Esophagus muscularis mucosa (tissue), 4 donors: ENCODE data around the gene GALNT13. TPM values are rescaled to one million over a fixed set of nuclear protein-coding genes. Genes with fewer than 3 reads are reported as not detected.

Source experiments
- DNase-seq: peaks from one replicate; pipeline ENCODE4 v3.0.0-alpha.2; 2017; ENCODE audit errors: extremely low spot score
- H3K27ac ChIP-seq, 4 donors: fragments of 200-600 bp; sonication (generic); replicated peaks in 1 of 4; 1 replicate in 3 of 4; 2 replicates in 1 of 4; pipeline ENCODE4 v1.5.1; 2016 to 2019; ENCODE audit warnings: mild to moderate bottlenecking in 1 of 4
- H3K27me3 ChIP-seq, 4 donors: fragments of 200-600 bp; sonication (generic); one replicate each; pipeline versions ENCODE4 v1.5.1 to v1.6.0; 2016 to 2019
- H3K36me3 ChIP-seq, 4 donors: fragments of 200-600 bp; sonication (generic); one replicate each; pipeline ENCODE4 v1.5.1; 2016 to 2019
- H3K4me1 ChIP-seq, 4 donors: fragments of 200-600 bp; sonication (generic); one replicate each; pipeline ENCODE4 v1.5.1; 2016 to 2019
- H3K4me3 ChIP-seq, 4 donors: fragments of 200-600 bp; sonication (generic); 1 replicate in 2 of 4; 2 replicates in 2 of 4; pipeline ENCODE4 v1.5.1; 2016 to 2019; ENCODE audit warnings: mild to moderate bottlenecking in 4 of 4, moderate library complexity in 1 of 4
- H3K9me3 ChIP-seq, 4 donors: fragments of 200-600 bp; sonication (generic); 1 replicate in 3 of 4; 2 replicates in 1 of 4; pipeline ENCODE4 v1.5.1; 2016 to 2019
- CTCF ChIP-seq, 3 experiments: fragments of 200-600 bp in 2 of 3; fragments of 450-650 bp in 1 of 3; sonication (generic) in 2 of 3; IDR thresholded peaks; one replicate each; pipeline ENCODE4 v1.5.1; 2017 to 2019; ENCODE audit warnings: antibody characterized with exemption in 3 of 3, mild to moderate bottlenecking in 2 of 3, moderate library complexity in 1 of 3
- EP300 ChIP-seq: sonication (generic); formaldehyde crosslinking; IDR thresholded peaks from one replicate; pipeline ENCODE4 v1.6.1; 2017; ENCODE audit warnings: antibody characterized with exemption
- POLR2A ChIP-seq: fragments of 450-650 bp; IDR thresholded peaks from one replicate; pipeline ENCODE4 v1.6.1; 2017; ENCODE audit warnings: antibody characterized with exemption, moderate library complexity, mild to moderate bottlenecking, low read depth
- POLR2AphosphoS5 ChIP-seq, 2 donors: sonication (generic); formaldehyde crosslinking; IDR thresholded peaks; one replicate each; pipeline ENCODE4 v1.6.1; 2017; ENCODE audit warnings: antibody characterized with exemption in 2 of 2
- WGBS: methylation state at CpG from one replicate; pipeline ENCODE4 v1.1.5; 2018; 5-methylcytosine and 5-hydroxymethylcytosine counted together
- intact Hi-C: fragments of 100-400 bp; cut with DNase I; formaldehyde crosslinking; loops from one replicate; pipeline ENCODE4 v1.15.1; 2023
- total RNA-seq, 4 donors: library from RNA; depleted of rRNA; stranded (reverse); fragments of >200 nt; gene quantifications; one replicate each; pipeline versions ENCODE4 v1.1.0 to v1.2.1, GENCODE V29; 2016

GALNT13 gene
- total RNA-seq, 4 donors from 2014 or later = 0.34 to 0.50 (median 0.40) TPM

GRCh38 chr2:154142480-154142879 is 270.8 kb downstream of the GALNT13 start:
- TF ChIP-seq CTCF (IDR thresholded peaks at IDR 0.05) (no peak), POLR2A (no peak), POLR2AphosphoS5 (IDR thresholded peaks at IDR 0.05) (no peak), EP300 (no peak)
- DNase-seq = no peak
- H3K4me3 ChIP-seq = no peak overlapping the region
- H3K9me3 ChIP-seq = no peaks in the 10 kb centered on the region
- no peaks in the 10 kb centered on the region for H3K27me3 ChIP-seq
- intact Hi-C loops = no loop called here
- peaks cover 0 to 6% (median 0%) of the 10 kb centered on the region in 4 donors for H3K4me1 ChIP-seq
- no peaks in the 10 kb centered on the region for H3K36me3 ChIP-seq
- no peak overlapping the region for H3K27ac ChIP-seq
- 75% methylated on average over 2 of the region's 2 CpGs for WGBS

GRCh38 chr2:154143105-154143504 is 271.4 kb downstream of the GALNT13 start:
- H3K36me3 ChIP-seq = no peaks in the 10 kb centered on the region
- H3K27me3 ChIP-seq = no peaks in the 10 kb centered on the region
- H3K9me3 ChIP-seq = no peaks in the 10 kb centered on the region
- no peak overlapping the region for H3K27ac ChIP-seq
- no peak for DNase-seq
- WGBS = 83% methylated on average over 4 of the region's 4 CpGs
- intact Hi-C loops = no loop called here
- peaks cover 0 to 6% (median 0%) of the 10 kb centered on the region in 4 donors for H3K4me1 ChIP-seq
- no peak for TF ChIP-seq CTCF (IDR thresholded peaks at IDR 0.05)
- TF ChIP-seq POLR2AphosphoS5 (IDR thresholded peaks at IDR 0.05) = no peak
- TF ChIP-seq EP300 = no peak
- no peak for TF ChIP-seq POLR2A
- no peak overlapping the region for H3K4me3 ChIP-seq

- intact Hi-C loops = no loop called here
These were observed 286.4 kb downstream of the GALNT13 start for GRCh38 chr2:154158101-154158500.

GRCh38 chr2:154161286-154161685 is 289.6 kb downstream of the GALNT13 start:
- H3K4me1 ChIP-seq = no peaks in the 10 kb centered on the region
- no peak for TF ChIP-seq POLR2AphosphoS5 (IDR thresholded peaks at IDR 0.05)
- no peak for TF ChIP-seq CTCF (IDR thresholded peaks at IDR 0.05)
- TF ChIP-seq POLR2A = no peak
- no peak for TF ChIP-seq EP300
- H3K27me3 ChIP-seq = no peaks in the 10 kb centered on the region
- no peak for DNase-seq
- no peaks in the 10 kb centered on the region for H3K36me3 ChIP-seq
- 78% methylated on average over 2 of the region's 2 CpGs for WGBS
- no peak overlapping the region for H3K27ac ChIP-seq
- intact Hi-C loops = no loop called here
- no peaks in the 10 kb centered on the region for H3K9me3 ChIP-seq
- H3K4me3 ChIP-seq = no peak overlapping the region

More at GRCh38 chr2:154158101-154158500, 286.4 kb downstream of the GALNT13 start:
- no peak overlapping the region for H3K27ac ChIP-seq
- DNase-seq = no peak
- no peaks in the 10 kb centered on the region for H3K36me3 ChIP-seq
- no peaks in the 10 kb centered on the region for H3K9me3 ChIP-seq
- TF ChIP-seq EP300 = no peak
- TF ChIP-seq POLR2AphosphoS5 (IDR thresholded peaks at IDR 0.05) = no peak
- no peak for TF ChIP-seq POLR2A
- TF ChIP-seq CTCF (IDR thresholded peaks at IDR 0.05) = no peak
- H3K27me3 ChIP-seq = no peaks in the 10 kb centered on the region
- H3K4me3 ChIP-seq = no peak overlapping the region
- H3K4me1 ChIP-seq = no peaks in the 10 kb centered on the region
- WGBS = 78% methylated on average over 2 of the region's 2 CpGs

- Histone ChIP-seq H3K36me3 (no peaks in the 10 kb centered on the region), H3K9me3 (no peaks in the 10 kb centered on the region), H3K27ac (no peak overlapping the region), H3K4me3 (no peak overlapping the region), H3K27me3 (no peaks in the 10 kb centered on the region), H3K4me1 (no peaks in the 10 kb centered on the region)
- 70% methylated on average over 1 of the region's 1 CpG for WGBS
- TF ChIP-seq EP300 = no peak
- TF ChIP-seq POLR2AphosphoS5 (IDR thresholded peaks at IDR 0.05) = no peak
- no peak for TF ChIP-seq CTCF (IDR thresholded peaks at IDR 0.05)
- no peak for TF ChIP-seq POLR2A
- intact Hi-C loops = no loop called here
- no peak for DNase-seq
These were observed 298.7 kb downstream of the GALNT13 start for GRCh38 chr2:154170400-154170799.
